Activated B cell treated with CpG ODN at 0.5 μM for 24 hours (primary cell): ENCODE data around the gene TWF1. TPM values are rescaled to one million over a fixed set of nuclear protein-coding genes. Genes with fewer than 3 reads are reported as not detected.

ENCODE experiments used
- ATAC-seq: fragments of 200-7000 bp; cut with Tn5 transposase; one replicate; pipeline ENCODE4 v1.10.0; 2021; ENCODE audit warnings: low read depth, mild to moderate bottlenecking, moderate library complexity
- CTCF ChIA-PET: fragments of 350-600 bp; sonication (Branson Sonifier 250); formaldehyde crosslinking; loops from one replicate; lab custom pipeline; 2021; ENCODE audit warnings: antibody characterized with exemption; lab: Charles Lee
- POLR2A ChIA-PET: fragments of 350-600 bp; sonication (Branson Sonifier 250); formaldehyde crosslinking; loops from one replicate; lab custom pipeline; 2021; ENCODE audit warnings: antibody characterized with exemption; lab: Charles Lee
- DNase-seq: peaks from one replicate; pipeline ENCODE4 v3.0.0; 2022
- H3K27ac Mint-ChIP-seq: one replicate; pipeline ENCODE4 v1.8.0; 2020; ENCODE audit warnings: mixed read lengths
- H3K27me3 Mint-ChIP-seq: one replicate; pipeline ENCODE4 v1.8.0; 2021; ENCODE audit warnings: mixed read lengths
- H3K36me3 Mint-ChIP-seq: one replicate; pipeline ENCODE4 v1.8.0; 2021; ENCODE audit warnings: low read depth, mixed read lengths
- H3K4me1 Mint-ChIP-seq: one replicate; pipeline ENCODE4 v1.8.0; 2021; ENCODE audit warnings: mixed read lengths
- H3K4me3 Mint-ChIP-seq: one replicate; pipeline ENCODE4 v1.8.0; 2020; ENCODE audit warnings: mild to moderate bottlenecking, mixed read lengths
- H3K9me3 Mint-ChIP-seq: one replicate; pipeline ENCODE4 v1.8.0; 2020; ENCODE audit warnings: mixed read lengths
- intact Hi-C: fragments of 100-400 bp; cut with micrococcal nuclease; formaldehyde crosslinking; loops from one replicate; pipeline ENCODE4 v1.15.1; 2024
- total RNA-seq: library from RNA; stranded (reverse); gene quantifications from 2 replicates; pipeline ENCODE4 v1.2.3, GENCODE V29; 2022
- TF ChIP-seq, protein P1 (sequence below): fragments of 200-600 bp; IDR thresholded peaks from one replicate; pipeline ENCODE4 v1.8.0; 2022; ENCODE audit warnings: antibody characterized with exemption, mild to moderate bottlenecking

The TWF1 gene
- total RNA-seq, 1 donor from 2014 or later: 28.2 TPM

GRCh38 chr12:43807386-43807785 is 1.3 kb upstream of the TWF1 start:
- H3K27me3 Mint-ChIP-seq: no peaks in the 10 kb centered on the region
- ChIA-PET CTCF (no interaction called here), POLR2A (interaction anchor here (0.8 to 3.7 kb wide), 5 partner anchors 17 to 49 kb away, joined by 3 to 50 read pairs (median 15); partner anchors contain the start of genes IRAK4, PUS7L and TMEM117)
- TF ChIP-seq, protein P1, sequence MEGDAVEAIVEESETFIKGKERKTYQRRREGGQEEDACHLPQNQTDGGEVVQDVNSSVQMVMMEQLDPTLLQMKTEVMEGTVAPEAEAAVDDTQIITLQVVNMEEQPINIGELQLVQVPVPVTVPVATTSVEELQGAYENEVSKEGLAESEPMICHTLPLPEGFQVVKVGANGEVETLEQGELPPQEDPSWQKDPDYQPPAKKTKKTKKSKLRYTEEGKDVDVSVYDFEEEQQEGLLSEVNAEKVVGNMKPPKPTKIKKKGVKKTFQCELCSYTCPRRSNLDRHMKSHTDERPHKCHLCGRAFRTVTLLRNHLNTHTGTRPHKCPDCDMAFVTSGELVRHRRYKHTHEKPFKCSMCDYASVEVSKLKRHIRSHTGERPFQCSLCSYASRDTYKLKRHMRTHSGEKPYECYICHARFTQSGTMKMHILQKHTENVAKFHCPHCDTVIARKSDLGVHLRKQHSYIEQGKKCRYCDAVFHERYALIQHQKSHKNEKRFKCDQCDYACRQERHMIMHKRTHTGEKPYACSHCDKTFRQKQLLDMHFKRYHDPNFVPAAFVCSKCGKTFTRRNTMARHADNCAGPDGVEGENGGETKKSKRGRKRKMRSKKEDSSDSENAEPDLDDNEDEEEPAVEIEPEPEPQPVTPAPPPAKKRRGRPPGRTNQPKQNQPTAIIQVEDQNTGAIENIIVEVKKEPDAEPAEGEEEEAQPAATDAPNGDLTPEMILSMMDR: no peak
- H3K4me1 Mint-ChIP-seq: peaks cover 31% of the 10 kb centered on the region
- intact Hi-C loops: loop anchor here (10.0 kb wide), 1 partner anchor 1573 kb away; the partner anchor contains the start of gene YAF2
- H3K9me3 Mint-ChIP-seq: no peaks in the 10 kb centered on the region
- ATAC-seq (no peak), DNase-seq (no peak)
- peak overlapping the region; percentile 100 for H3K27ac Mint-ChIP-seq
- peaks cover 14% of the 10 kb centered on the region for H3K36me3 Mint-ChIP-seq
- no peak overlapping the region for H3K4me3 Mint-ChIP-seq

DNA sequence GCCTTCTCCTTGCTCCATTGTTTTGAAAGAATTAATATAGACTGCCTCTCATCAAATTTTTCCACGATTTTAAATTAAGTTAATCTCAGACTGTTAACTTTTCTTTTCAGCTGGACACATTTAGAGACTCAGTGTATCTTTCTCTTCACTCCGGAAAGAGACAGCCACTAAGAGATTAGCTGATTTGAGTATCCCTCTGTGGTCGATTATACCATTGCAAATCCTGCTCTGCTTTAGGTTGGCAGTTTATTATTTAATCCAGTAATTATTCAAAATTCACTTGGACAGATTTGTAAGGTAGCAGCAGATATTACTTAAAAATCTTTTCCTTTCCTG is 588 bp upstream of the TWF1 start:
- DNase-seq: no peak
- H3K27ac Mint-ChIP-seq: peak overlapping the region; percentile 100
- peak overlapping the region; percentile 100 for H3K4me3 Mint-ChIP-seq
- TF ChIP-seq, protein P1: no peak
- no peaks in the 10 kb centered on the region for H3K9me3 Mint-ChIP-seq
- POLR2A ChIA-PET: interaction anchor here (0.6 to 3.7 kb wide), 13 partner anchors 10 to 655 kb away, joined by 3 to 50 read pairs (median 5); partner anchors contain the start of genes IRAK4, PUS7L and TMEM117
- CTCF ChIA-PET: interaction anchor here (0.8 to 2.2 kb wide), 3 partner anchors 28 to 75 kb away, joined by 3 to 6 read pairs (median 5); no protein-coding TSS in a partner anchor
- H3K4me1 Mint-ChIP-seq: peaks cover 31% of the 10 kb centered on the region
- intact Hi-C loops: loop anchor here (1.0 to 10.0 kb wide), 5 partner anchors 30 to 1572 kb away; partner anchors contain the start of genes IRAK4, PPHLN1, PUS7L and TMEM117
- no peak for ATAC-seq
- H3K36me3 Mint-ChIP-seq: peaks cover 18% of the 10 kb centered on the region
- no peaks in the 10 kb centered on the region for H3K27me3 Mint-ChIP-seq

GRCh38 chr12:43805149-43805859 is 813 bp downstream of the TWF1 start:
- no peak for DNase-seq
- CTCF ChIA-PET: interaction anchor here (2.0 to 2.2 kb wide), 2 partner anchors 29 to 78 kb away, joined by 5 read pairs; no protein-coding TSS in a partner anchor

DNA sequence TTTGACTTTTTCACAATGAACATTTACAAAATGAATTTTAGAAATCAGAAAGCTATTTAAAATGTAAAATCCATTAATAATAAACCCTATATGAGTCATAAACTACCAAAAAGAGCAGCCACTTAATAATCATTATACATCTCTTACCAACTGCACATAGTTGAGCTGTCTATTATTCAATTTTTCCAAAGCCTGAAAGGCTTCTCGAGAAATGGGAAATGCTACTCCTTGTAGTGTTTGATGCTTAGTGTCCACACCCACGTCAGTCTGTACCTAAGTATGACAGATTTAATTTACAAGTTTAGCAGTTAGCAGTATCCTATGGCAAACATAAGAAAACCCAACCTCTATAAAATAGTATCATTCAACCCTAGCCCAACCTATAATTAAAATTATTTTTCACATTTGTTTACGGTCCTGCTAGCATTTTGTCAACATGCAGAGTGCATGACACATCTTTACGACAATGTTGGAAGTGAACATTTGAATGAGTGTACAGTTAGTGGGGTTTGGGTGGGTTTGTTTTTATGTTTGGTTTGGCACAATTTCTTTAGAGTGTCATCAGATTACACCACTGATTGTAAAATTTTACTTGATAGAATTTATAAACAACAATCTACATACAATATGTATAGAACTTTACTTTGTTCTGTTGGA is 8.4 kb downstream of the TWF1 start:
- no peaks in the 10 kb centered on the region for H3K27me3 Mint-ChIP-seq
- TF ChIP-seq, protein P1: no peak
- no peak for DNase-seq
- no peaks in the 10 kb centered on the region for H3K9me3 Mint-ChIP-seq
- ChIA-PET CTCF (no interaction called here), POLR2A (no interaction called here)
- intact Hi-C loops: no loop called here
- H3K27ac Mint-ChIP-seq: no peak overlapping the region
- ATAC-seq: no peak
- H3K4me3 Mint-ChIP-seq: no peak overlapping the region
- peaks cover 53% of the 10 kb centered on the region for H3K36me3 Mint-ChIP-seq
- H3K4me1 Mint-ChIP-seq: peaks cover 16% of the 10 kb centered on the region

More at GRCh38 chr12:43805149-43805859, 813 bp downstream of the TWF1 start:
- TF ChIP-seq, protein P1: no peak
- Mint-ChIP-seq H3K27ac (peak overlapping the region; percentile 86), H3K4me3 (peak overlapping the region; percentile 100), H3K9me3 (no peaks in the 10 kb centered on the region), H3K36me3 (peaks cover 26% of the 10 kb centered on the region), H3K4me1 (peaks cover 31% of the 10 kb centered on the region), H3K27me3 (no peaks in the 10 kb centered on the region)
- no peak for ATAC-seq
- POLR2A ChIA-PET: interaction anchor here (0.9 to 3.7 kb wide), 12 partner anchors 9 to 67 kb away, joined by 3 to 50 read pairs (median 5); partner anchors contain the start of genes IRAK4, PUS7L and TMEM117
- intact Hi-C loops: loop anchor here (2.0 to 10.0 kb wide), 2 partner anchors 15 to 1571 kb away; partner anchors contain the start of gene YAF2
